Upper lobe of left lung (tissue), 4 donors: Measurements from ENCODE around the gene ITPR2.

Source experiments
- EP300 ChIP-seq, 4 donors: sonication (generic); formaldehyde crosslinking; IDR thresholded peaks; one replicate each; pipeline ENCODE4 v1.5.1; 2017; ENCODE audit warnings: antibody characterized with exemption in 4 of 4, control low read depth in 2 of 4
- POLR2A ChIP-seq, 4 donors: fragments of 450-650 bp; IDR thresholded peaks; one replicate each; pipeline ENCODE4 v1.5.1; 2016 to 2017; ENCODE audit warnings: antibody characterized with exemption in 4 of 4, mild to moderate bottlenecking in 2 of 4
- POLR2AphosphoS5 ChIP-seq, 2 donors: sonication (generic); formaldehyde crosslinking; IDR thresholded peaks; one replicate each; pipeline ENCODE4 v1.5.1; 2017; ENCODE audit warnings: antibody characterized with exemption in 2 of 2
- TF ChIP-seq, protein P1 (sequence below), 6 experiments: fragments of 450-650 bp in 4 of 6; fragments of 200-600 bp in 2 of 6; sonication (generic) in 2 of 6; IDR thresholded peaks; one replicate each; pipeline ENCODE4 v1.5.1; 2016 to 2019; ENCODE audit warnings: antibody characterized with exemption in 6 of 6

DNA sequence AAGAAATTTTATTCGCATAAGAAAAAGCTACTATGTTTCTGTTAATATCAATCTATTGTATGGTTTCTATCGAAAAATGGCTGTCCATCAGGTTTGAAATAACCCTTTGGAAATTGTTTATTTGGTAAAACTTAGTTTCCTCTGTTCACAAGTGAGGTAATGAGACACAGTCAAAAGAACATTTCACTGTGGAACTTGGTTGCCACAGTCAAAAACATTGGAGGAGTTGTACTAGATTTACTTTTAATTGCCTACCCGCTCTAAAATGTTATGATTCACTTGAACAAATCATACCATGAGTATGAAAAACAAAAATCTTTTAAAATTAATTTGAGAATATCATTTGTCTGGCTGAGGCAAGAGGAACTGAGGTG, 46.5 kb downstream of the ITPR2 start:
- TF ChIP-seq, protein P1, sequence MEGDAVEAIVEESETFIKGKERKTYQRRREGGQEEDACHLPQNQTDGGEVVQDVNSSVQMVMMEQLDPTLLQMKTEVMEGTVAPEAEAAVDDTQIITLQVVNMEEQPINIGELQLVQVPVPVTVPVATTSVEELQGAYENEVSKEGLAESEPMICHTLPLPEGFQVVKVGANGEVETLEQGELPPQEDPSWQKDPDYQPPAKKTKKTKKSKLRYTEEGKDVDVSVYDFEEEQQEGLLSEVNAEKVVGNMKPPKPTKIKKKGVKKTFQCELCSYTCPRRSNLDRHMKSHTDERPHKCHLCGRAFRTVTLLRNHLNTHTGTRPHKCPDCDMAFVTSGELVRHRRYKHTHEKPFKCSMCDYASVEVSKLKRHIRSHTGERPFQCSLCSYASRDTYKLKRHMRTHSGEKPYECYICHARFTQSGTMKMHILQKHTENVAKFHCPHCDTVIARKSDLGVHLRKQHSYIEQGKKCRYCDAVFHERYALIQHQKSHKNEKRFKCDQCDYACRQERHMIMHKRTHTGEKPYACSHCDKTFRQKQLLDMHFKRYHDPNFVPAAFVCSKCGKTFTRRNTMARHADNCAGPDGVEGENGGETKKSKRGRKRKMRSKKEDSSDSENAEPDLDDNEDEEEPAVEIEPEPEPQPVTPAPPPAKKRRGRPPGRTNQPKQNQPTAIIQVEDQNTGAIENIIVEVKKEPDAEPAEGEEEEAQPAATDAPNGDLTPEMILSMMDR (IDR thresholded peaks at IDR 0.05): no peak
- TF ChIP-seq POLR2A (IDR thresholded peaks at IDR 0.05) (no peak), EP300 (IDR thresholded peaks at IDR 0.05) (no peak), POLR2AphosphoS5 (IDR thresholded peaks at IDR 0.05) (no peak)
